Stimulated activated CD4-positive, alpha-beta T cell treated with anti-CD3 and anti-CD28 coated beads, Interleukin-12 subunit alpha, Interleukin-12 subunit beta, amount 100 ng/mL, for 4 hours (primary cell): ENCODE results near the gene CHST11.

ENCODE experiments used
- DNase-seq: peaks from one replicate; pipeline ENCODE4 v3.0.0-alpha.2; 2020

Gene CHST11

GRCh38 chr12:104460973-104461698 lies 4.4 kb downstream of the CHST11 start:
- DNase-seq = no peak

GRCh38 chr12:104462325-104462724 lies 5.6 kb downstream of the CHST11 start:
- no peak for DNase-seq

GRCh38 chr12:104462931-104463339 lies 6.2 kb downstream of the CHST11 start:
- DNase-seq = no peak

- DNase-seq = no peak
Measured at GRCh38 chr12:104463368-104463767, 6.6 kb downstream of the CHST11 start.

- DNase-seq = no peak
Measured at GRCh38 chr12:104464899-104465298, 8.2 kb downstream of the CHST11 start.

- DNase-seq = no peak
Measured at GRCh38 chr12:104466709-104467345, 10.1 kb downstream of the CHST11 start.

GRCh38 chr12:104467346-104467837 lies 10.6 kb downstream of the CHST11 start:
- DNase-seq = no peak

GRCh38 chr12:104468371-104468770 lies 11.6 kb downstream of the CHST11 start:
- DNase-seq = no peak

GRCh38 chr12:104469066-104469465 lies 12.3 kb downstream of the CHST11 start:
- DNase-seq = no peak

GRCh38 chr12:104469523-104469922 lies 12.8 kb downstream of the CHST11 start:
- DNase-seq = no peak

GRCh38 chr12:104470521-104470920 lies 13.8 kb downstream of the CHST11 start:
- DNase-seq = no peak

- DNase-seq = no peak
Measured at GRCh38 chr12:104471336-104471735, 14.6 kb downstream of the CHST11 start.

- no peak for DNase-seq
Measured at GRCh38 chr12:104472748-104473147, 16.0 kb downstream of the CHST11 start.

GRCh38 chr12:104473374-104473983 lies 16.7 kb downstream of the CHST11 start:
- no peak for DNase-seq

- DNase-seq = no peak
Measured at GRCh38 chr12:104475271-104475670, 18.5 kb downstream of the CHST11 start.

GRCh38 chr12:104477510-104478390 lies 21.0 kb downstream of the CHST11 start:
- DNase-seq = no peak

- no peak for DNase-seq
Measured at GRCh38 chr12:104478396-104479122, 21.8 kb downstream of the CHST11 start.

- DNase-seq = no peak
Measured at GRCh38 chr12:104479123-104479662, 22.4 kb downstream of the CHST11 start.

GRCh38 chr12:104480012-104480411 lies 23.3 kb downstream of the CHST11 start:
- DNase-seq = no peak

GRCh38 chr12:104480826-104481440 lies 24.2 kb downstream of the CHST11 start:
- DNase-seq = no peak

GRCh38 chr12:104482113-104482512 lies 25.4 kb downstream of the CHST11 start:
- no peak for DNase-seq

- no peak for DNase-seq
Measured at GRCh38 chr12:104482748-104483147, 26.0 kb downstream of the CHST11 start.
